Cerebellar nuclear complex (tissue), 1 donor: ENCODE measurements around the gene YPEL3.
"Not testable (repeated sequence)": the region's sequence is repeated elsewhere in the genome, so short reads cannot be mapped to it uniquely, and the experiment has no call there.

ENCODE experiments used
- DNase-seq, 2 experiments: peaks; one replicate each; lab custom pipeline; 2025; lab: John Stamatoyannopoulos, UW

YPEL3 gene

GRCh38 chr16:30116291-30117207 is 20.5 kb upstream of the YPEL3 start:
- no peak for DNase-seq

GRCh38 chr16:30115238-30115637 is 19.2 kb upstream of the YPEL3 start:
- no peak for DNase-seq

DNA sequence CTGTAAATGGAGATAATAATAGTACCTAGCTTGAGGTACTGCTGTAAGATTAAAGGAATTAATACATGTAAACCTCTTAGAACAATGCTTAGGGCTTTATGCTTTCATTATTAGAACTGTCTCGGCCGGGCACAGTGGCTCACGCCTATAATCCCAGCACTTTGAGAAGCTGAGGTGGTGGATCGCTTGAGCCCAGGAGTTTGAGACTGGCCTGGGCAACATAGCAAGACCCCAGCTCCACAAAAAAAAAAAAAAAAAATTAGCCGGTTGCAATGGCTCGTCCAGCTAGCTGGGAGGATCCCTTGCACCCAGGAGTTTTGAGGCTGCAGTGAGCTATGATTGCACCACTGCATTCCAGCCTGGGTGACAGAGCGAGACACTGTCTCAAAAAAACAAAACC is 18.8 kb upstream of the YPEL3 start:
- not testable (repeated sequence) for DNase-seq

GRCh38 chr16:30114411-30114810 is 18.4 kb upstream of the YPEL3 start:
- no peak for DNase-seq

DNA sequence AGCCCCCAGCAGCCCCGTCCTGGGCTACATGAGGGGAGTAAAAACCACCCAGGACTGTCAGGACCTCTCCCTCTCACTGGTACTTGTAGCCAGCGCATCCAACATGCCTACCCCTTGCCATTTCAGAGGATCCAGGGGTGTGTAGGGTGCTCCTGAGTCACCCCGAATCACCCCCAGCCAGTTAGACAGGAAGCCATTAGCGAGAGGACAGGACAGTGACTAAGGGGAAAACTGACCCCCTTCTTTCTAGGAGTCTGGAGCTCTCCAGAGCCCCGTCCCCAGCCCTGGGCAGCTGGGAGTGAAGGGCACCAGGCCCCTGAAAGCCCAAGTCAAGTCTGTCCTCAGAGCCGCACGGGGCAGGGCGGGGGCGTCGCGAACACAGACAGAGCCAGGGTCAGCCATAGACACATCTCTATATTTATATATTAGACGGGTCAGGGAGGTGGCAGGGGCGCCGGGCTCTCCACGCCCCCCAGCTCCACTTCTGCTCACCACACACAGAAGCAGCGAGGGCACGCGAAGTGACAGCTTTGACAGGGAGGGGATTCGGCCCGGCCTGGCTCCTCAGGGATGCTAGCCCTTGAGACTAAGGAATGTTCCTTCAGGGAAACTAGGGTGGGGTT is 17.8 kb upstream of the YPEL3 start:
- no peak for DNase-seq

- DNase-seq = no peak
Observed at GRCh38 chr16:30113031-30113710, 17.2 kb upstream of the YPEL3 start, which contains the start of gene GDPD3. TSS of gene GDPD3 (minus strand) at chr16:30113537. CDS start at chr16:30113478, 59 bp downstream.

DNA sequence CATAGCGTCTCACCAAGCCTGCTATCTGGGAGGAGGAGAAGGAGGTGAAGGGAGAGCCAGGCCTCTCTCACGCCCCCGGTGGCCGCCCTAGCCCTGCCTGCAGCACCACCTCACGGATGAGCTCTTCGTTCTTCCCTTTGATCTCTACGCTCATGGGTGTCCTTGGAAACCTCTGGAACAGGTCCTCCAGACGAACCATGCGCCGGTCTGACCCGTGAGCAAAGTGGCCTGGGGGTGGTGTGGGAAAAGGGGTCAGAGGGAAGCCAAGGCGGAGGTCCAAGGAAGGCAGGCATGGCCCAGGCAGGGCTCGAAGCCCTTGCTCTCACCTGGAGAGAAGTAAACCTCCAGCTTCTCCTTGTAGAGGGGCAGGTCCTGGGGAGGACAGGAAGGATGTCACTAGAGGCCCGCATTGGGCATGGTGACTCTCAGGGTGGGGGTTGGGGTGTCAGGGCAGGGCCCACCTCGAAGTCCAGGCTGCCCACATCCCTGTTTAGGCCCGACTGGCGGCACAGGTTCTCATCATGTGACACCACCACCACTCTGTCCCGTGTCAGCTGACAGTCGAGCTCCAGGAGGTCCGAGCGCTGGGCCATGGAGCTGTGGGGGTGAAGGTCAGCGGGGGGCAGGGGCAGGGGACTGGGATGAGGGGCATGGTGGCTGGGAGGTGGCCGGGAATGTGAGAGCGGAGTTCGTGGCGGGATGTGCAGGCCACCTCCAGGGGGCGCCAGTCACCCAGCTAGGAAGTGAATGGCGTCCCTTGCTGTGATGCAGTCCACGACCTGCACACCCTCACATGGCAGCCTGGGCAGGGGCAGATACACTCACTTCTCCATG is 16.4 kb upstream of the YPEL3 start:
- DNase-seq = no peak

DNA sequence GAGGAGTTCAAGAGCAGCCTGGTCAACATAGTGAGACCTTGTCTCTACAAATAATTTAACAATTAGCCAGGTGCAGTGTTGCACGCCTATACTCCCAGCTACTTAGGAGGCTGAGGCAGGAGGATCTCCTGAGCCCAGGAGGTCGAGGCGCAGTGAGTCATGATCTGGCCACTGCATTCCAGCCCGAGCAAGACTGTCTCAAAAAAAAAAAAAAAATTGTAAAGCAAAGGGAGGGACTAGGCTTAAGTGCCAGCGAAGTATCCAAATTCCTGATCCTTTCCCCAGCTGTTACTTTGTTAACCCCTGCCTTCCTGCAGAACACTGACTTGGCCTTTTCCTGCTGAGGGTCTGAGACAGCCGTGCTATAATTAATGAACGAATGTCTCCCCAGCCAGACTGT is 14.6 kb upstream of the YPEL3 start:
- DNase-seq = no peak

GRCh38 chr16:30108059-30108850 is 12.2 kb upstream of the YPEL3 start:
- DNase-seq = no peak

- no peak for DNase-seq
Observed at GRCh38 chr16:30104492-30104891, 8.5 kb upstream of the YPEL3 start.

DNA sequence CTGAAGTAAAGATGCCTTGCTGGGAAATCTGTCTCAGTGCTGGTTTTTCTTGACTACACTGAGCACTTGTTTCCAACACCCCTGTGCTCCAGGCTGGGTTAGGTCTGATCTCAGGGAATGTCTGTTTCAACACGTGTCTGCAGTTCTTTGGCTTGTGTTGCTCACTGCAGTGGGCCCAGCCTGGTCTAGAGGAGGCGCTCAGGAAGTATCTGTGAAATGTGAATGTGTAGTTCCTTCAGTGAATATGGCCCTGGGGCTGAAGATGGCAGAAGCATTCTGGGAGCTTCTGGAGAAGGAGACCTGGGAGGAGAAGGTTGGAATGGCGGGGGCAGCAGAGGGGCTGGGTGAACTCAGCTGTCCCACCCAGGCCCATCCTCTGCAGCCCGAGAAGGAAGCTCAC is 8.1 kb upstream of the YPEL3 start:
- no peak for DNase-seq

- no peak for DNase-seq
Observed at GRCh38 chr16:30096862-30097563, 1.0 kb upstream of the YPEL3 start.

DNA sequence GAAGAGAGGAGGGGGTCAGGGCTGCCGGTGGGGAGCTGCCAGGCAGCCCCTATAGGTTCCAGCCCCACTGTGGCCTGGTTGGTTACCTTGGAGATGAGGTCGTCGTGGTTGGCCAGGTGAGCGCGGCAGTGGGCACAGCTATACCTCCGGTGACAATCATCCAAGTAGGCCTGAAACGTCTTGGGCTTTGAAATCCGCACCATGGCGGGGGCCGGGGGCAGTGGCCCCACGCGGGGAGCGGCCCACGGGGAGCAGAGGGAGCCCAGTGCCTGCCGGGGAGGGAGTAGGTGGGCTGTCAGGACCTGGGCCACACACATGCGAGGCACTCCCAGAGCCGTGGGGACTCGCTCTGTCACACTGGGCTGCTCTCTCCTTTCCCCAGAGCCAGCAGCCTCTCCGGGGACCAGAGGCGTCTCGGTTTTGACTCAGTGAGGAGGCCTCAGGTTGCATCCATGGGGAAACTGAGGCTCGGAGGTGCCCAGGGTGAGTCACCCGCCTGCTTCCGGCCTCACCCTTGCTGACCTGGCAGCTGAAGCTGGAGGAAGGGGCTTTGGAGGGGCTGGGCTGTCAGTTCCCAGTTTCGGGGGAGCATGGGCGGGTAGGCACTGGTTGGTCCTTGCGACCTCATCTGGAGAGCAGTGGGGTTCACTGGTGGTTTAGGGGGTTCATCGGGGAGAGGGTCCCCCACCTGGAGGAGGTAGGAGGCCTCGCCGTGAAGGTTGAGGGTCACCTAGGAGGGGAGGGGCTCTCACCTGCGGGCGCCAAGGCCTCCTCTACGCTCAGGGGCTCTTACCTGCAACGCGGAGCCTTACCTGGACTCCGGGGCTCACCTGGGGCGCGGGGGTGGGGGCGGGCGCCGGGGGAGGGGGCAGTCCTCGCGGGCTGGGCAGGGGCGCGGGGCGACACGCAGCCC is 591 bp downstream of the YPEL3 start:
- no peak for DNase-seq

DNA sequence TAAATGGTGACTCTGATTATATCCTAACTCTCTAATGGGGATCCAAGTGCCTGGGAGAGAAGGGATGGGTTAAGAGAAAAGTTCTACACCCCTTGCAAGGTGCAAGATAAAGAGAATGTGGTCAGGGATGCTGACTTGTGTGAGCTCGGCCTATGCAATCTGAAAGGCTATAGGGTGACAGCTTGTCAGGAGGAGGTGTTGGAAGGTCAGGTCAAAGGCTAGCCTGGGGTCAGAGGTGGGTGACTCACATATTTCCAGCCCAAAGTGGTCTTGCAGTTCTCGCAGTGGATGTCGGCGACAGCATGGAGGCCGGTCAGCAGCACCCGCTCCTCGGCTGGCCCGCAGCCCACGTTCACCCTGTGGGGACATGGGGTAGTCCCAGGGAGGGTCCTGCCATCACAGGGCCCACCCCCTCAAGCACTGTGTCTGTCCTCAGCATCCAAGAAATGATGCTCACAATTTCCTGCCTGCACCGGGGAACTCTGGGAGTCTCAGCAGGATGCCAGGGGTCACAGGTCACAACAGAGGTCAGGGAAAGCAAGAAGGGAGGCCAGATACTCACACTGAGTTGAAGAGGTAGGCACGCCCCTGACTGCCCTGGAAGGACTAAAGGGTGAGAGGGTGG is 1.4 kb downstream of the YPEL3 start:
- no peak for DNase-seq

DNA sequence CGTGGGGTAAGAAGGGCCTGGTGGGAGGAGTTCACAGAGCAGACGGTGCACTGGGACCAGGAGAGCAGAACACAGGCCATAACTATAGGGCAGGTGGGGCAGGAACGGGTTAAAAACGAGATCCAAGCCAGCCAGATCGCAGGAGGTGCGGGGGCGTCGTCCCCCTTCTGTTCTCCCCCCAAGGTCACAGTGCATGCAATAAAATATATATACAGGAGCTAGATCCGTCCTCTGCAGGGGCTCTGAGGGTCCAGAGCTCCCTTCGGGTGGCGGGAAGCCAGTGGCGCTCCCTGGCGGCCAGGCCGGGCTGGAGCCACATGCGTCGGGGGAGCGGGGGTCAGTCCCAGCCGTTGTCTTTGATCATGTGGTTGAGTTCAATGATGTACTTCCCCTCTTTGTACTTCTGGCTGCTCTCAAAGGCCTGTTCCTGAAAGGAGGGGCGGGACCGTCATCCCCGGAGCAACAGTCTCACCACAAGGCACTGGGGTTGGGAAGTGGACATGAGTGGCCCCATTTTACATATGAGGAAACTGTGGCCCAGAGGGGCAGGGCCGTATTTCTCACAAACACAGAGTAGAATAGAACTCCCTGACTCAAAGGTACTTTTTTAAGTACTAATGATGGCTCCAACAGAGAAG is 3.5 kb downstream of the YPEL3 start:
- DNase-seq = no peak

DNA sequence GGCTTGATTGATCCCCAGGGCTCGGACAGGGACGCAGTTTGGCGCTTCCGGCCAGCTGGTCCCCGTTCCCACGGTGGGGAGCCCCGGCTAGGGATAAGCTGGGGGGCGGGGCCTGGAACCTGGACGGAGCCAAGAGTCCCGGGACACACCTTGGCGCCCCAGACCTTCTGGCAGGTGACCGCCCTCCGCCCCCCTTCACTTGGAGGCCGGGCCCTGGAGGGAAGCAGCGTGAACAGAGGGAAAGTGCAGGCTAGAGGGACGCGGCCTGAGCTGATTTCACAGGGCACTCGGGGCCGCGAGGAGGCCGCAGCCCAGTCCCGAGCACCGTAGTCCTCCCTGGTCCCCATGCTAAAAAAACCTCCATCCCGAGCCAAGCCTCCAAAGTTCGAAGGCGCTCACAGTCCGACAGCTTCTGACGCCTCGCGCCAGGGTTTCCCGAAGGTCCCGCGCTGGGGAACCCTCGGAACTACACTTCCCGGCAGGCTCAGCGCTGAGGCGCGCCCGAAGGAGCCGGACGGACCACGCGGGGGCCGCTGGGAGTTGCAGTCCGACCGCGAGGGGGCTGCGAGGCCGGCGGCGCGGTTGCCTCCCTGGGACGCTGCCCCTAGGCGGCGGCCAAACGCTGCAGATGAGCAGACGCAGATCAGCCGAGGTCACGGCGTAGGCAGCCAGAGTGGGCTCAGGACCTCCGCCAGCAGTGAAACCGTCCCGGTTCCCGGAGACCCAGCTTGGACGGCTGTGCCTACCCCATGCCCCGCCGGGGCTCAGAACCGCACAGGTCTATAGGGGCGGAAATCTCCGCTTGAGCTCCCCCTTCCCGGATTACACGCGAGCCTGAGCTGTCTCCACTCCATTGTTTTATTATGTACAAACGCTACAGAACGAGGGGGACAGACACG is 4.3 kb downstream of the YPEL3 start, which contains the start of gene TBX6:
TSS of gene TBX6 (minus strand) at position 451 of the 899 bp plus-strand sequence. CDS start 731 bp downstream, outside the sequence.
- peak in 1 of 2 experiments; percentile 51 for DNase-seq
